Measurements from ENCODE around the gene ARL13B. TPM values are rescaled to one million over a fixed set of nuclear protein-coding genes. Genes with fewer than 3 reads are reported as not detected.

ARL13B gene
- total and polyA plus RNA-seq, 10 of the 15 experiments (the other 5 are each of a cell fraction or from before 2014, with no cell fraction given), result 3.0 to 10.4 (median 7.9) TPM

DNA sequence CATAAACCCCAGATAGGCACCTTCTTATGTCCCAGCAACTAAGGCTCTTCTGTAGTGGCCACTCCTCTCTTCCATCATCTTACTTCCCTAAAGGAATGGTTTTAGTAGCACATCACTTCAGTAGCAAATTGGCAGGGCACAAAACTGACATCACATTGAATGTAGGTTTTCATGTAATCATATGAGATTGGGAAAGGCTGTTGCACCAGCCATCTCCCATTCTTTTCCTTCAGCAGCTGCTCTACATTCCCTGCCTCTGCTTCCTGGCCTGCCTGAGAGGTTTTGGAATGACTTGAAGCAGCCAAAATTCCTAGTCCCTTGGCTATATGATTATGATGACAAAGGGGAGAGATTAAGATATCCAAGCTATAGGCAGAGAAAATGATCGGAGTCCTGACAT, 119.4 kb downstream of the ARL13B start:
- CTCF ChIA-PET, result interaction anchor here (0.7 to 1.3 kb wide), 4 partner anchors 30 to 95 kb away, joined by 3 to 4 read pairs (median 4); no protein-coding TSS in a partner anchor
- intact Hi-C loops (cut with micrococcal nuclease; ENCODE audit: unreplicated experiment), result no loop called here
- POLR2A ChIA-PET, result no interaction called here

More for the DNA sequence above, 119.4 kb downstream of the ARL13B start:
- peaks cover 5 to 33% of the 10 kb centered on the region in 2 experiments for H3K36me3 ChIP-seq (ENCODE audit: control insufficient read depth in 2 of 2, insufficient read depth in 2 of 2, low read length in 1 of 2)
- DNase-seq (ENCODE audit: low read depth, low spot score), result no peak
- TF ChIP-seq, protein P1, sequence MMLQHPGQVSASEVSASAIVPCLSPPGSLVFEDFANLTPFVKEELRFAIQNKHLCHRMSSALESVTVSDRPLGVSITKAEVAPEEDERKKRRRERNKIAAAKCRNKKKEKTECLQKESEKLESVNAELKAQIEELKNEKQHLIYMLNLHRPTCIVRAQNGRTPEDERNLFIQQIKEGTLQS (IDR thresholded peaks at IDR 0.05; ENCODE audit: borderline replicate concordance, extremely low read depth, low read depth, low read length), result no peak
- no peak for TF ChIP-seq RB1 (IDR thresholded peaks at IDR 0.05; ENCODE audit: borderline replicate concordance)
- no peak for TF ChIP-seq HDGF (IDR thresholded peaks at IDR 0.05)
- TF ChIP-seq KDM1A (IDR thresholded peaks at IDR 0.05; ENCODE audit: borderline replicate concordance), result no peak
- TF ChIP-seq BACH1 (IDR thresholded peaks at IDR 0.05; ENCODE audit: borderline replicate concordance), result no peak
- TF ChIP-seq NFYA (IDR thresholded peaks at IDR 0.05; ENCODE audit: borderline replicate concordance, low read depth, low read length), result no peak
- TF ChIP-seq ETV6 (conservative IDR thresholded peaks at IDR 0.05 in 1 of 2, IDR thresholded peaks at IDR 0.05 in 1 of 2; ENCODE audit: borderline replicate concordance in 1 of 2, low read depth in 1 of 2), result no peak
- TF ChIP-seq BMI1 (IDR thresholded peaks at IDR 0.05; ENCODE audit: borderline replicate concordance), result no peak
- TF ChIP-seq STAT3 (IDR thresholded peaks at IDR 0.05; ENCODE audit: low read depth, low read length), result no peak
- no peak for TF ChIP-seq ZNF217 (IDR thresholded peaks at IDR 0.05)
- no peak for TF ChIP-seq TAF1 (IDR thresholded peaks at IDR 0.05; ENCODE audit: borderline replicate concordance, low read depth, low read length)
- TF ChIP-seq, protein P2, sequence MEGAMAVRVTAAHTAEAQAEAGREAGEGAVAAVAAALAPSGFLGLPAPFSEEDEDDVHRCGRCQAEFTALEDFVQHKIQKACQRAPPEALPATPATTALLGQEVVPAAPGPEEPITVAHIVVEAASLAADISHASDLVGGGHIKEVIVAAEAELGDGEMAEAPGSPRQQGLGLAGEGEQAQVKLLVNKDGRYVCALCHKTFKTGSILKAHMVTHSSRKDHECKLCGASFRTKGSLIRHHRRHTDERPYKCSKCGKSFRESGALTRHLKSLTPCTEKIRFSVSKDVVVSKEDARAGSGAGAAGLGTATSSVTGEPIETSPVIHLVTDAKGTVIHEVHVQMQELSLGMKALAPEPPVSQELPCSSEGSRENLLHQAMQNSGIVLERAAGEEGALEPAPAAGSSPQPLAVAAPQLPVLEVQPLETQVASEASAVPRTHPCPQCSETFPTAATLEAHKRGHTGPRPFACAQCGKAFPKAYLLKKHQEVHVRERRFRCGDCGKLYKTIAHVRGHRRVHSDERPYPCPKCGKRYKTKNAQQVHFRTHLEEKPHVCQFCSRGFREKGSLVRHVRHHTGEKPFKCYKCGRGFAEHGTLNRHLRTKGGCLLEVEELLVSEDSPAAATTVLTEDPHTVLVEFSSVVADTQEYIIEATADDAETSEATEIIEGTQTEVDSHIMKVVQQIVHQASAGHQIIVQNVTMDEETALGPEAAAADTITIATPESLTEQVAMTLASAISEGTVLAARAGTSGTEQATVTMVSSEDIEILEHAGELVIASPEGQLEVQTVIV (IDR thresholded peaks at IDR 0.05; ENCODE audit: borderline replicate concordance, partially characterized antibody), result no peak
- TF ChIP-seq CBX3 (IDR thresholded peaks at IDR 0.05; ENCODE audit: borderline replicate concordance, low read depth), result no peak
- TF ChIP-seq RAD21 (IDR thresholded peaks at IDR 0.05; ENCODE audit: insufficient read depth, low read depth, low read length), result no peak
- no peak for TF ChIP-seq CEBPB (IDR thresholded peaks at IDR 0.05; ENCODE audit: borderline replicate concordance in 1 of 2, low read depth in 2 of 2, low read length in 2 of 2)
- no peak for TF ChIP-seq PML (IDR thresholded peaks at IDR 0.05; ENCODE audit: low read length)
- no peak for TF ChIP-seq SMAD5 (IDR thresholded peaks at IDR 0.05; ENCODE audit: low read depth)
- ChIA-PET RAD21 (ENCODE audit: unreplicated experiment) (interaction anchor here (1.9 kb wide), 1 partner anchor 30 kb away, joined by 8 read pairs; no protein-coding TSS in a partner anchor), SMC1A (ENCODE audit: uncharacterized antibody, unreplicated experiment) (interaction anchor here (1.0 to 1.7 kb wide), 3 partner anchors 18 to 96 kb away, joined by 3 to 6 read pairs (median 5); no protein-coding TSS in a partner anchor)
- H3K27me3 ChIP-seq (replicated peaks in 1 of 2; ENCODE audit: control insufficient read depth in 2 of 2, insufficient read depth in 2 of 2, low read length in 1 of 2), result no peaks in the 10 kb centered on the region
- H3K4me3 ChIP-seq, result no peak overlapping the region
- in situ Hi-C loops (cut with MboI), result no loop called here
- no peak overlapping the region for H2AFZ ChIP-seq (ENCODE audit: control insufficient read depth, low read depth, low read length)
- BruUV-seq (replicated peaks), result no TSS peak
- H3K4me1 ChIP-seq (ENCODE audit: control insufficient read depth, insufficient read depth, low read length), result no peaks in the 10 kb centered on the region
- no peak overlapping the region for H3K27ac ChIP-seq (ENCODE audit: control insufficient read depth, insufficient read depth)
- H3K4me2 ChIP-seq (ENCODE audit: control insufficient read depth, insufficient read depth), result no peak overlapping the region
- no peaks in the 10 kb centered on the region for H3K79me2 ChIP-seq (ENCODE audit: control insufficient read depth, insufficient read depth, low read length)
- no peak overlapping the region for H3K9ac ChIP-seq (ENCODE audit: control insufficient read depth, insufficient read depth, low read length)
- 100% methylated on average over 1 of the region's 1 CpG for WGBS (ENCODE audit: insufficient coverage, insufficient replicate concordance, low lambda C conversion rate, missing lambda C conversion rate)
- no peak for ATAC-seq
- FAIRE-seq, result no peak
- H4K20me1 ChIP-seq (ENCODE audit: control insufficient read depth, insufficient read depth), result no peaks in the 10 kb centered on the region
- H3K9me3 ChIP-seq (replicated peaks; ENCODE audit: control insufficient read depth, insufficient read depth, low read length), result no peaks in the 10 kb centered on the region
